Keratinocyte (primary cell): ENCODE data around the gene IRF1.
"Not testable (repeated sequence)": the region's sequence is repeated elsewhere in the genome, so short reads cannot be mapped to it uniquely, and the experiment has no call there.

Experiments used
- EZH2 ChIP-seq: IDR thresholded peaks from one replicate; pipeline ENCODE4 v1.6.1; 2012; ENCODE audit warnings: inconsistent platforms, mild to moderate bottlenecking, low read length, moderate library complexity
- TF ChIP-seq, protein P1 (sequence below), 3 experiments: IDR thresholded peaks in 1 of 3; conservative IDR thresholded peaks in 1 of 3; optimal IDR thresholded peaks in 1 of 3; 2 replicates in 2 of 3; 3 replicates in 1 of 3; pipeline versions ENCODE3 to v1.5.1; 2011; ENCODE audit warnings: low read length in 3 of 3, mild to moderate bottlenecking in 3 of 3, moderate library complexity in 2 of 3, control low read depth in 1 of 3, inconsistent platforms in 1 of 3; ENCODE audit not compliant: insufficient read depth in 2 of 3; ENCODE audit errors: extremely low read depth in 1 of 3

DNA sequence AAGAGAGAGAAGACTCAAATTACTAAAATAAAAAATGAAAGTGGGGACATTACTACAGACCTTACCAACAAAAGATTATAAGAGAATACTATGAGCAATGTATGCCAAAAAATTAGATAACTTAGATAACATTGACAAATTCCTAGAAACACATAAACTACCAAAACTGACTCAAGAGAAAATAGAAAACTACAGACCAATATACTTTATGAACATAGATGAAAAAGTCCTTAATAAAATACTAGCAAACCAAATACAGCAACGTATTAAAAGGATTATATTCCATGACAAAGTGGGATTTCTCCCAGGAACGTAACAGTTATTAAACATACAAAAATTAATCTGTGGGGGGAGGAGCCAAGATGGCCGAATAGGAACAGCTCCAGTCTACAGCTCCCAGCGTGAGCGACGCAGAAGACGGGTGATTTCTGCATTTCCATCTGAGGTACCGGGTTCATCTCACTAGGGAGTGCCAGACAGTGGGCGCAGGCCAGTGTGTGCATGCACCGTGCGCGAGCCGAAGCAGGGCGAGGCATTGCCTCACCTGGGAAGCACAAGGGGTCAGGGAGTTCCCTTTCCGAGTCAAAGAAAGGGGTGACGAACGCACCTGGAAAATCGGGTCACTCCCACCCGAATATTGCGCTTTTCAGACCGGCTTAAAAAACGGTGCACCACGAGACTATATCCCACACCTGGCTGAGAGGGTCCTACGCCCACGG, 23.2 kb upstream of the IRF1 start:
- TF ChIP-seq, protein P1, sequence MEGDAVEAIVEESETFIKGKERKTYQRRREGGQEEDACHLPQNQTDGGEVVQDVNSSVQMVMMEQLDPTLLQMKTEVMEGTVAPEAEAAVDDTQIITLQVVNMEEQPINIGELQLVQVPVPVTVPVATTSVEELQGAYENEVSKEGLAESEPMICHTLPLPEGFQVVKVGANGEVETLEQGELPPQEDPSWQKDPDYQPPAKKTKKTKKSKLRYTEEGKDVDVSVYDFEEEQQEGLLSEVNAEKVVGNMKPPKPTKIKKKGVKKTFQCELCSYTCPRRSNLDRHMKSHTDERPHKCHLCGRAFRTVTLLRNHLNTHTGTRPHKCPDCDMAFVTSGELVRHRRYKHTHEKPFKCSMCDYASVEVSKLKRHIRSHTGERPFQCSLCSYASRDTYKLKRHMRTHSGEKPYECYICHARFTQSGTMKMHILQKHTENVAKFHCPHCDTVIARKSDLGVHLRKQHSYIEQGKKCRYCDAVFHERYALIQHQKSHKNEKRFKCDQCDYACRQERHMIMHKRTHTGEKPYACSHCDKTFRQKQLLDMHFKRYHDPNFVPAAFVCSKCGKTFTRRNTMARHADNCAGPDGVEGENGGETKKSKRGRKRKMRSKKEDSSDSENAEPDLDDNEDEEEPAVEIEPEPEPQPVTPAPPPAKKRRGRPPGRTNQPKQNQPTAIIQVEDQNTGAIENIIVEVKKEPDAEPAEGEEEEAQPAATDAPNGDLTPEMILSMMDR (optimal IDR thresholded peaks at IDR 0.05 in 1 of 3, IDR thresholded peaks at IDR 0.05 in 1 of 3, conservative IDR thresholded peaks at IDR 0.05 in 1 of 3; ENCODE audit: extremely low read depth in 1 of 3, insufficient read depth in 2 of 3, low read length in 3 of 3): not testable (repeated sequence)
- not testable (repeated sequence) for TF ChIP-seq EZH2
